GM19351 (cell line): ENCODE data around the gene DNMT3A.
A peak's percentile ranks its signal among the peaks of the same experiment; 100 is the strongest.

Experiments
- ATAC-seq: cut with Tn5 transposase; IDR thresholded peaks from one replicate; pipeline ENCODE4 v1.9.1; 2021; ENCODE audit warnings: mild to moderate bottlenecking, moderate library complexity; ENCODE audit not compliant: unreplicated experiment

DNMT3A gene

GRCh38 chr2:25328152-25329085, 13.3 kb downstream of the DNMT3A start:
- no peak for ATAC-seq

- ATAC-seq = no peak
Observed at GRCh38 chr2:25326326-25327013, 15.3 kb downstream of the DNMT3A start.

- no peak for ATAC-seq
Observed at GRCh38 chr2:25324905-25325592, 16.7 kb downstream of the DNMT3A start.

- no peak for ATAC-seq
Observed at GRCh38 chr2:25324251-25324650, 17.5 kb downstream of the DNMT3A start.

- ATAC-seq = no peak
Observed at GRCh38 chr2:25323610-25324189, 18.0 kb downstream of the DNMT3A start.

- ATAC-seq = no peak
Observed at GRCh38 chr2:25323042-25323514, 18.6 kb downstream of the DNMT3A start.

- no peak for ATAC-seq
Observed at GRCh38 chr2:25322312-25322711, 19.4 kb downstream of the DNMT3A start.

- ATAC-seq = peak; percentile 57
Observed at GRCh38 chr2:25320077-25320476, 21.6 kb downstream of the DNMT3A start.

GRCh38 chr2:25316101-25316500, 25.6 kb downstream of the DNMT3A start:
- no peak for ATAC-seq

GRCh38 chr2:25315316-25315680, 26.4 kb downstream of the DNMT3A start:
- ATAC-seq = no peak

- ATAC-seq = peak; percentile 90
Observed at GRCh38 chr2:25314514-25315315, 27.0 kb downstream of the DNMT3A start.

GRCh38 chr2:25313711-25314513, 27.8 kb downstream of the DNMT3A start:
- no peak for ATAC-seq

GRCh38 chr2:25312958-25313710, 28.6 kb downstream of the DNMT3A start:
- ATAC-seq = no peak

- ATAC-seq = no peak
Observed at GRCh38 chr2:25311865-25312575, 29.7 kb downstream of the DNMT3A start.

GRCh38 chr2:25310965-25311864, 30.5 kb downstream of the DNMT3A start:
- no peak for ATAC-seq

- no peak for ATAC-seq
Observed at GRCh38 chr2:25310709-25310964, 31.1 kb downstream of the DNMT3A start.

- ATAC-seq = no peak
Observed at GRCh38 chr2:25309402-25309801, 32.3 kb downstream of the DNMT3A start.
